22Rv1 (cell line): ENCODE results near the gene SND1.

Experiments
- ZFX ChIP-seq: fragments of 450-650 bp; IDR thresholded peaks from 2 replicates; pipeline ENCODE4 v1.6.1; 2017; ENCODE audit warnings: antibody characterized with exemption, borderline replicate concordance
- TF ChIP-seq, protein P1 (sequence below): fragments of 450-650 bp; IDR thresholded peaks from 2 replicates; pipeline ENCODE4 v1.5.1; 2017; ENCODE audit warnings: mild to moderate bottlenecking

DNA sequence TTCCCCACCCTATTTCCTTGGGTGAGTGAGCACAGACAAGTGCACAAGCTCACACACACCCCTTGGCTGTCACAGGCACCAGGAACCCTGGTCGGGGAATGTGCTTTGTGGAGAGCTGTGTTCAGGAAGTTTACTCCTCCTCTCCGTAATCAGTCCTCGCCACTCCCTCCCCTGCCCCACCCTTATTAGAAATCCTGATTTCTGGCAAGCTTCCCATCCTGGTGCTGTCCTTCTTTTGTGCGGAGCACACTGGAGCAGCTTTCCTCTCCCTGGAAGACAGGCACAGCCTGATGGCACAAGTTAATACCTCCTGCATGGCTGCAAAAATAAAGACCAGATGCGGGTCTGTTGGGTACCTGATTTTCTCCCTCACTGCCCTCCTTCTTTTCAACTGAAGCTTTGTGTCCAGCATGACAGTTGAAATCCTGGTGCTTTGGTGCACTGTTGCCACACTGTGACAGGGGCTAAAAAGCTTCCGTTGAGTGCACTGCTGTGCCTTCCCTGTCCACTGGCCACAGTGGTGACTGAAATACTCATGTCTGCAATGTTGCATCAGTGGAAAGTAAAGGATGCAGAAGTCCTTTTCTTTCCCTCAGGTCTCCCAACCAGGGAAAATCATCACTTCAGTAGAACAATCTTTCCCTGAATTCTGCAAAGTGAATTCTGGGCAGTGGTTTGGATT is 324.2 kb downstream of the SND1 start:
- TF ChIP-seq, protein P1, sequence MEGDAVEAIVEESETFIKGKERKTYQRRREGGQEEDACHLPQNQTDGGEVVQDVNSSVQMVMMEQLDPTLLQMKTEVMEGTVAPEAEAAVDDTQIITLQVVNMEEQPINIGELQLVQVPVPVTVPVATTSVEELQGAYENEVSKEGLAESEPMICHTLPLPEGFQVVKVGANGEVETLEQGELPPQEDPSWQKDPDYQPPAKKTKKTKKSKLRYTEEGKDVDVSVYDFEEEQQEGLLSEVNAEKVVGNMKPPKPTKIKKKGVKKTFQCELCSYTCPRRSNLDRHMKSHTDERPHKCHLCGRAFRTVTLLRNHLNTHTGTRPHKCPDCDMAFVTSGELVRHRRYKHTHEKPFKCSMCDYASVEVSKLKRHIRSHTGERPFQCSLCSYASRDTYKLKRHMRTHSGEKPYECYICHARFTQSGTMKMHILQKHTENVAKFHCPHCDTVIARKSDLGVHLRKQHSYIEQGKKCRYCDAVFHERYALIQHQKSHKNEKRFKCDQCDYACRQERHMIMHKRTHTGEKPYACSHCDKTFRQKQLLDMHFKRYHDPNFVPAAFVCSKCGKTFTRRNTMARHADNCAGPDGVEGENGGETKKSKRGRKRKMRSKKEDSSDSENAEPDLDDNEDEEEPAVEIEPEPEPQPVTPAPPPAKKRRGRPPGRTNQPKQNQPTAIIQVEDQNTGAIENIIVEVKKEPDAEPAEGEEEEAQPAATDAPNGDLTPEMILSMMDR: no peak
- no peak for TF ChIP-seq ZFX
